GM12875 (cell line): ENCODE data around the gene CILP.
"Not testable (repeated sequence)": the region's sequence is repeated elsewhere in the genome, so short reads cannot be mapped to it uniquely, and the experiment has no call there.

Experiments
- H3K4me3 ChIP-seq: one replicate; pipeline ENCODE4 v1.5.1; 2011; ENCODE audit warnings: low read depth, low read length, control low read depth
- TF ChIP-seq, protein P1 (sequence below): IDR thresholded peaks from 2 replicates; pipeline ENCODE4 v1.5.1; 2011; ENCODE audit warnings: low read depth, mild to moderate bottlenecking, control low read depth, inconsistent platforms, low read length, moderate library complexity, borderline replicate concordance; ENCODE audit not compliant: insufficient read depth

The CILP gene

GRCh38 chr15:65244638-65245037, 33.4 kb upstream of the CILP start:
- TF ChIP-seq, protein P1, sequence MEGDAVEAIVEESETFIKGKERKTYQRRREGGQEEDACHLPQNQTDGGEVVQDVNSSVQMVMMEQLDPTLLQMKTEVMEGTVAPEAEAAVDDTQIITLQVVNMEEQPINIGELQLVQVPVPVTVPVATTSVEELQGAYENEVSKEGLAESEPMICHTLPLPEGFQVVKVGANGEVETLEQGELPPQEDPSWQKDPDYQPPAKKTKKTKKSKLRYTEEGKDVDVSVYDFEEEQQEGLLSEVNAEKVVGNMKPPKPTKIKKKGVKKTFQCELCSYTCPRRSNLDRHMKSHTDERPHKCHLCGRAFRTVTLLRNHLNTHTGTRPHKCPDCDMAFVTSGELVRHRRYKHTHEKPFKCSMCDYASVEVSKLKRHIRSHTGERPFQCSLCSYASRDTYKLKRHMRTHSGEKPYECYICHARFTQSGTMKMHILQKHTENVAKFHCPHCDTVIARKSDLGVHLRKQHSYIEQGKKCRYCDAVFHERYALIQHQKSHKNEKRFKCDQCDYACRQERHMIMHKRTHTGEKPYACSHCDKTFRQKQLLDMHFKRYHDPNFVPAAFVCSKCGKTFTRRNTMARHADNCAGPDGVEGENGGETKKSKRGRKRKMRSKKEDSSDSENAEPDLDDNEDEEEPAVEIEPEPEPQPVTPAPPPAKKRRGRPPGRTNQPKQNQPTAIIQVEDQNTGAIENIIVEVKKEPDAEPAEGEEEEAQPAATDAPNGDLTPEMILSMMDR: no peak
- no peak overlapping the region for H3K4me3 ChIP-seq

GRCh38 chr15:65236443-65236842, 25.2 kb upstream of the CILP start:
- not testable (repeated sequence) for H3K4me3 ChIP-seq

DNA sequence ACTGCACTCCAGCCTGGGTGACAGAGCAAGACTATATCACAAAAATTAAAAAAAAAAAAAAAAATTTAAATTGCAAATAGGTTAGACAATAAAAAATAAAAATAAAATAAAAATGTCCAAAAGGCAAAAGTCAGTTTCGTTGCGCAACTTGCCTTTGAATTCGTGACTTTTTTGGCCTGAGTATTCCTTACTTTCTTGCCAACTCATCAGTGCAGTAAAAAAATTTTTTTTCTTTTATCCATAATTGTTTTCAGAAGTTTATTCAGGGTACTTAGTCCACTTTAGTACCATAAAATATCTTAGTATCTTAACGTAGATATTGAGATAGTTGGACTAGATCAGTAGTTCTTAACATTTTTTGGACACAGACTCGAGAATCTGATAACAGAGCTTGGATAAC, 22.4 kb upstream of the CILP start:
- no peak overlapping the region for H3K4me3 ChIP-seq
- TF ChIP-seq, protein P1: no peak

DNA sequence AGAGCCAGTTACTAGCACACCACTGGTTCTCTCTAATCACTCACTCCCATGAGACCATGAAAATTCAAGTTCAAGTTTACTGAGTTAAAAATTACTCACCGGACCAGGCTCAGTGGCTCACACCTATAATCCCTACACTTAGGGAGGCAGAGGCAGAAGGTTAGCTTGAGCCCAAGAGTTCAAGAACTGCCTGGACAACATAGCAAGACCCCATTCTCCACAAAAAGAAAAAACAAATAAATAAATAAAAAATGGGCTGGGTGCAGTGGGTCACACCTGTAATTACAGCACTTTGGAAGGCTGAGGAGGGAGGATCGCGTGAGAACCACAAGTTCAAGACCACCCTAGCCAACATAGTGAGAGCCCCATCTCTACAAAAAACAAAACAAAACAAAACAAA, 21.2 kb upstream of the CILP start:
- TF ChIP-seq, protein P1: no peak
- no peak overlapping the region for H3K4me3 ChIP-seq

DNA sequence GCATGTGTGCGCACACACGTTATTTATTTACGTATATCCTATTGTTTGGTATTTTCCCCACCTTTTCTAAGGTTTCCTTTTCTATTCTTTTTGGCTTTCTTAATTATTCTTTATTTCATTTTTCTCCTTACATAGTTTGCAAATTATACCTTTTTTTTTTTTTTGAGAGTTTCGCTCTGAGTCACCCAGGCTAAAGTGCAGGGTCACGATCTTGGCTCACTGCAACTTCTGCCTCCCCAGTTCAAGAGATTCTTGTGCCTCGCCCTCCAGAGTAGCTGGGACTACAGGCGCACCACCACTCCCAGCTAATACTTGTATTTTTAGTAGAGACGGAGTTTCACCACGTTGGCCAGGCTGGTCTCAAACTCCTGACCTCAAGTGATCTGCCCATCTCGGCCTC, 20.0 kb upstream of the CILP start:
- TF ChIP-seq, protein P1: no peak
- H3K4me3 ChIP-seq: no peak overlapping the region

- not testable (repeated sequence) for H3K4me3 ChIP-seq
These were observed 15.6 kb upstream of the CILP start for GRCh38 chr15:65226901-65227300.

DNA sequence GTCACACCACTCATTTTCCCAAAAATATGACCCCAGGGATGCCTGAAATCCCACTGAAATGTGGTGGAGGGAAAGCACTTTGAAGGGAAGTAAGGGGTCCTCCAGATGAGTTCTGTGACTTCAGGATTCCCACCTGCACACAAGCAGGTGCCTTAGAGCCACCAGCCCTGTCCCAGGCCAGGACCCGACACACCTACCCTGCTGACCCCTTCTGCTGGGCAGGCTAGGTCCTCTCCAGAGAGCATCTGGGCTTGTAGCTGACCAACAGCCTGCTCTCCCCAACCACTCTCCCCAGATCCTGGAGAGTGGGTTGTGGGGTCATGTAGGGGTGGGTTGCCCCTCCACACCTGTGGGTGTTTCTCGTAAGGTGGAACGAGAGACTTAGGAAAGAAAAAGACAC, 14.9 kb upstream of the CILP start:
- H3K4me3 ChIP-seq: no peak overlapping the region
- TF ChIP-seq, protein P1: no peak

DNA sequence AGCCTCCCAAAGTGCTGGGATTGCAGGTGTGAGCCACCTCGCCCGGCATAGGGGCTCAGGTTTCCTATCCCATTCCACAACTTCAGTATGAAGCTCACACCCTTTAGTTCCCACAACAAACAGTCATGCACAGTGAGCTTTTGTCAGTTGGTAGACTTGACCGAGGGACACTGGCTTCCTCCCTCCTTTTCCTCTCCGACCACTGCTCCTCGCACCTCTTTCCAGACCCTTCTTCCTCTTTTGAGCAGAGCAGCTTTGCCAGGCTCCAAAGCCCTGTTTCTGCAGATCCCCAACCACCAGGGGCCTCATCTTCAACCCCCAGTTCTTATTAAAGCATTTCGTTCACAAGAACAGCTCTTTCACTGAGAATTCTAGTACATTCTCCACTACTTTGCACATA, 12.7 kb upstream of the CILP start:
- TF ChIP-seq, protein P1: no peak
- H3K4me3 ChIP-seq: no peak overlapping the region
